Fibroblast of lung (primary cell): Measurements from ENCODE around the gene SMC3.

Experiments used
- EZH2 ChIP-seq: IDR thresholded peaks from 2 replicates; pipeline ENCODE4 v1.5.1; 2012; ENCODE audit warnings: low read length, control low read depth, mild to moderate bottlenecking; ENCODE audit errors: missing control alignments
- TF ChIP-seq, protein P1 (sequence below), 2 donors: IDR thresholded peaks in 1 of 2; conservative IDR thresholded peaks in 1 of 2; 1 replicate in 1 of 2; 2 replicates in 1 of 2; pipeline ENCODE4 v1.5.1; 2011 to 2012; ENCODE audit warnings: low read length in 2 of 2, control low read depth in 1 of 2, inconsistent platforms in 1 of 2, low read depth in 1 of 2, mild to moderate bottlenecking in 1 of 2

- TF ChIP-seq, protein P1, sequence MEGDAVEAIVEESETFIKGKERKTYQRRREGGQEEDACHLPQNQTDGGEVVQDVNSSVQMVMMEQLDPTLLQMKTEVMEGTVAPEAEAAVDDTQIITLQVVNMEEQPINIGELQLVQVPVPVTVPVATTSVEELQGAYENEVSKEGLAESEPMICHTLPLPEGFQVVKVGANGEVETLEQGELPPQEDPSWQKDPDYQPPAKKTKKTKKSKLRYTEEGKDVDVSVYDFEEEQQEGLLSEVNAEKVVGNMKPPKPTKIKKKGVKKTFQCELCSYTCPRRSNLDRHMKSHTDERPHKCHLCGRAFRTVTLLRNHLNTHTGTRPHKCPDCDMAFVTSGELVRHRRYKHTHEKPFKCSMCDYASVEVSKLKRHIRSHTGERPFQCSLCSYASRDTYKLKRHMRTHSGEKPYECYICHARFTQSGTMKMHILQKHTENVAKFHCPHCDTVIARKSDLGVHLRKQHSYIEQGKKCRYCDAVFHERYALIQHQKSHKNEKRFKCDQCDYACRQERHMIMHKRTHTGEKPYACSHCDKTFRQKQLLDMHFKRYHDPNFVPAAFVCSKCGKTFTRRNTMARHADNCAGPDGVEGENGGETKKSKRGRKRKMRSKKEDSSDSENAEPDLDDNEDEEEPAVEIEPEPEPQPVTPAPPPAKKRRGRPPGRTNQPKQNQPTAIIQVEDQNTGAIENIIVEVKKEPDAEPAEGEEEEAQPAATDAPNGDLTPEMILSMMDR (conservative IDR thresholded peaks at IDR 0.05 in 1 of 2, IDR thresholded peaks at IDR 0.05 in 1 of 2; ENCODE audit: low read depth in 1 of 2, low read length in 2 of 2): no peak
- no peak for TF ChIP-seq EZH2
Observed at GRCh38 chr10:110613341-110613995, 46.0 kb downstream of the SMC3 start.
